Fibroblast of skin of left quadriceps (primary cell): Measurements from ENCODE around the gene TMIGD3.
"Not testable (repeated sequence)": the region's sequence is repeated elsewhere in the genome, so short reads cannot be mapped to it uniquely, and the experiment has no call there.

Experiments
- DNase-seq, 2 experiments: peaks; one replicate each; pipeline ENCODE4 v3.0.0-alpha.2; 2013; ENCODE audit warnings: low read depth in 2 of 2

Gene TMIGD3

DNA sequence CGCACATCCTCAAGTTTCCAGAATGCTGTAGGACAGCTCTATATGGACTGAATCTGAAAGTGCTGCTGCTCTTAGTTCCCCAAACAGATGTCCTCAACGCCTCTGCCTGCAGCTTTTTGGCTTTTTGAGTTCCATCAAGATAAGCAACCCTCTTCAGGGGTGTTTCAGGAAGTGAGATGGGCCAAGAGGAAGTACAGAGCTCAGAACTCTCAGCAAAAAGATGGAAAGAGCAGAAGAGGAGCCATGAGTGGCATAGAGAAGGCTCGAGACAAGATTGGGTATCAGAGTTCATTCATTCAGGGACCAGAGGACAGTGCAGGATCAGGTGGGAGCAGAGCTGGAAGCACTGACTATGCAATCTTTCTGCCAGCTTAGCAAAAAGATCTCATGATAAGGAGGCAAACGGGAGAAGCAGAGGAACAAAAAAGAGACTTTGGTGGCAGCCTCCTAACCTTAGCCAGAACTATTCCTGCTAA is at the start of gene TMIGD3, which contains the start of gene ADORA3:
TMIGD3 (minus strand) TSS at position 49 of the 476 bp plus-strand sequence. CDS start 279 bp downstream, outside the sequence.
ADORA3 (minus strand) TSS at position 49 of the 476 bp plus-strand sequence. CDS start 279 bp downstream, outside the sequence.
- no peak for DNase-seq

DNA sequence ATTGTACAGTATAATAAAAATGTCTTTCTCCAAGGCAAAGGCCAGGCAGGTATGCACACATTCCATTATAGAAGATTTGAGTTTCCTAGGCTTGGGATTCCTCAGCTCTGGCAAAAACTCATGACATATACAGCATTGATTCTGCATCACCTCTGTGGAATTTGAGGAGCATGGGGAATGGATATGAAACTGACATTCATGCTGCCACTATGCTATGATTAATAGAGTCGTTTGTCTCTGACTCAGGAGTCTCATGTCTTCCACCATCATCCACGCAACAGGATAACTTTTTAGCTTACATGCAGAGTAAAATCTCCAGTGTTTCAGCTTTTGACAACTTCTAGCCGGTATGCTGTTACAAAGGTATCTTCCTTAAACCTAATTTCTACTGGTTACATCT is 49.8 kb upstream of the TMIGD3 start:
- peak; percentile 73 to 77 for DNase-seq

DNA sequence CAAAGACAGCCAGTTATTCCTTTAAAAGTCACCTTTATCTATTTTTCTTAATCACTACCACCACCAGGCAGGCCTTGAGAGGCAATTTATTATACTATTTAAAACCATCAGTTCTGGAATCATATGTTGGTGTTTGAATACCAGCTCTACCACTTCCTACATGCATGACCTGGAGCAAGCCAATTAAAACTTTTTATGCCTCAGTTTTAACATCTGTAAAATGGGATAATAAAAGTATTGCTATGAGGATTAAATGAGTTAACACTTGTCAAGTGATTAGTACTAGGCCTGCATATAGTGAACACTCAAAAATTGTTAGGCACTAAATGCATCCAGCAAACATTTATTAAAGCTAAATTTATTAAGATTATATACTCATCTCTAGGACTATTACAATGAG is 49.2 kb upstream of the TMIGD3 start:
- no peak for DNase-seq

DNA sequence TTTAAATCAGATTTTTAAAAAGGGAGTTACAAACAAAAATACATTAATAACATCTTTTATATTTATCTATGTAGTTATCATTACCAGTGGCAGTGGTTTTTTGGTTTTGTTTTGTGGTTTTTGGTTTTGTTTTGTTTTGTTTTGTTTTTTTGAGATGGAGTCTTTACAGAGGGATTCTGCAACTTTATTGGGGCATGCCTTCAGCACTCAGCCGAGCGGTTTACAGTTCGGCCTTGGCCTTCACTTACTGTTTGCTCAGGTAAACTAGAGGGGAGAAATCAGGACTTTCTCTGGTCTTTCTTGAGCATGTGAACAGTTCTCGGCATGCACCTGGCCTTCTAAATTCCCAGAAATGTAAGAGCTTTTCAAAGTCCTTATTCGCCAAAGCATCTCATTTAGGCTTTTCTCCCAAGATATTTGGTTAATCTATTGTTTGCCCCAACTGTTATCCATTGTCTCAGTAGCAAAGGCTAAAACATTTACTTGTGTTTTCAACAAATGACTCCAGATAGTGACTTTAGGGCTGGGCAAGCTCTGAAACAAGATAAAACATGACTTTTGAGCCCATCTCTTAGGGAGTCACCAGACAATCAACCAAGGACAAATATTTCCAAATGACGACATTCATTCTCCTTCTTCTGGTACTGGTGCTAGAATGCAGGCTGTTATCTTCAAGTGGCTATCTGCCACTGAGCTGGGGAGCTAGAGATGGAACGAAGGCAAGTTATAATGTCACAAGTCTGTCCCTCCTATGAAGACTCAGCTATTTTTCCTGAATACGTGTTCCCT is 48.4 kb upstream of the TMIGD3 start:
- no peak for DNase-seq

DNA sequence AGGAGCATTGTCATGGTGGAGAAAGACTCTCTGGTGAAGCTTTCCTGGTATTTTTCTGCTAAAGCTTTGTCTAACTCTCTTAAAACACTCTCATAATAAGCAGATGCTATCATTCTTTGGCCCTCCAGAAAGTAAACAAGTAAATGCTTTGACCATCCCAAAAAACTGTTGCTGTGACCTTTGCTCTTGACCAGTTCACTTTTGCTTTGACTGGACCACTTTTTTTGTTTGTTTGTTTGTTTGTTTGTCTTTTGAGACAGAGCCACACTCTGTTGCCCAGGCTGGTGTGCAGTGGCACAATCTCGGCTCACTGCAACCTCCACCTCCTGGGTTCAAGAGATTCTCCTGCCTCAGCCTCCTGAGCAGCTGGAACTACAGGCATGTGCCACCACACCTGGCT is 44.4 kb upstream of the TMIGD3 start:
- not testable (repeated sequence) for DNase-seq

DNA sequence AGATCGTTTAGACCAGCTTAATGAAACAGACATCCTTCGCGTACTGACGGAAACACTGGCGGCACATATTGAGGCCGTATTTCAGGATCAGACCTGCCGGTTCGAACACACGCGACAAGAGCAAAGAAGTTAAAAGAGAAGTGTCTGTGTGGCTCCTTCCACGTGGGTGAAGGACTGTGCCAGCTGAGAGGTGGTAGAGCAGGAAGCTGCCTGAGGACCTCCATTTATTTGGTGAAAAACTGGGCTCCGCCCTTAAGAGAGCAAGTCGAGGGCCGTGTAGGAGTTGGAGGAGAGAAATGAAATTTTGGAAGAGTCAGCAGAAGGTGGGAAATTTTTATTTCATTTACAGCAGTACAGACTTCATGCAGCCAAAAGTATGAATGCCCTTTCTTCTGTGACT is 38.8 kb upstream of the TMIGD3 start:
- no peak for DNase-seq

DNA sequence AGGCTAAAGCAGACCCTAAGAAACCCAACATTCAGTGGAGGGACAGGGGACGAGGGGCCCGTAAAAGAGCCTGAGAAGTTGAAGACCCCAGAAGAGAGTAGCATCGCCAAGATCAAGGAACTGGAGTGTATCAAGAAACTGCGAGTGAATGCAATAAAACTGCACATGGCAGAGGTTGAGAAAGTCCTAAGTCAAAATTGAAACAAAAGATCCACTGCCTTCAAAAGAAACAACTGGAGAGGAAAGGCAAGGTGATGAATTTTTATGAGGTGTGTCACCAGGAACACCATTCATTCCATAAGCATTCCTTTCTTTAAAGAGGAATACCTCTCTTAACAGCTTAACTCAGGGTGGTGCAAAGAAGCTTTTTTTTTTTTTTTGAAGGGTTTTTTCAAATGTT is 38.3 kb upstream of the TMIGD3 start:
- peak; percentile 22 to 32 for DNase-seq

DNA sequence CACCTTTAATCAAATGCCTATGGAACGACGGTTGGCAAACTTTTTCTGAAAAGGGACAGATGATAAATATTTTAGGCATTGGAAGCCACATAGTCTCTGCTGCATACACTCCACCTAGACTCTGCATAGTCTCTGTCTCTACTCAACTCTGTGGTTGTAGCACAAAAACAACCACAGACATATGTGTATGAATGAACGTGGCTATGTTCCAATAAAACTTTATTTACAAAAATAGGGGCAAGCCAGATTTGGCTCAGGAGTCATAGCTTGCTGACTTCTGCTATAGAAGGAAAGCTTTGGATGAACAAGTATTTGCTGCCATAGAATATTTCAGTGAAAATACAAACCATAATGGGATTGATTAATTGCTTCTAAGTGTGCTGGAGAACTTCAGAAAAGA is 37.5 kb upstream of the TMIGD3 start:
- no peak for DNase-seq

DNA sequence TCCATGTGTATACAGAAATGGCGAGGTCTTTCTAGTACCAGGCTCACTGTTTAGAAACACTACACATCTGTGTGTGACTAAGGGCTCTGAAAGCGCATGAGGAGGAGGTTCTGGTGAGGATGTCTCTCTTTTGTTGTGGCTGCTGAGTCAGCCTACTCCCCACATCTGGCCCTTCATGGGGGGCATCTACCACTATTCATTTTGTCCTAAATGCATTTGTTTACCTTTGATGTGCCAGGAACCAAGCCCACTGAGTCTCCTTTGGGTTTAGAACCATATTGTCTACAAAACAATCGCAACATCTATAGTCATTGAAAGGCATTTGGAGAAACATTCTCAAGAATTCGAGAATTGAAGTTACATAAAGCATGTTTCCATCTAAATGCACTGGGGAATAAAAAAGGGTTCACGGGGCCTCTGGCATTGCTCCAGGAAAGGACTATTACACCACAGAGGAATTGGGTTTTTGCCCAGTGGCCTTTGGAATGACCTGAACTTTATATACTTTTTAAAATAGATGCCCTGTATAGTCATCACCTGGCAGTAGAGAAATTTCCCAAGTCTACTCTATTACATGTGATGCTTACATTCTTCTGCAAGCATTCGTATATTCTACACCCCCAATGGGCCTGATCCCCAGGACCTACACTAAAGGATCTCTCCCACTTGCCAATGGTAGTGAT is 35.1 kb upstream of the TMIGD3 start:
- peak; percentile 43 to 49 for DNase-seq

DNA sequence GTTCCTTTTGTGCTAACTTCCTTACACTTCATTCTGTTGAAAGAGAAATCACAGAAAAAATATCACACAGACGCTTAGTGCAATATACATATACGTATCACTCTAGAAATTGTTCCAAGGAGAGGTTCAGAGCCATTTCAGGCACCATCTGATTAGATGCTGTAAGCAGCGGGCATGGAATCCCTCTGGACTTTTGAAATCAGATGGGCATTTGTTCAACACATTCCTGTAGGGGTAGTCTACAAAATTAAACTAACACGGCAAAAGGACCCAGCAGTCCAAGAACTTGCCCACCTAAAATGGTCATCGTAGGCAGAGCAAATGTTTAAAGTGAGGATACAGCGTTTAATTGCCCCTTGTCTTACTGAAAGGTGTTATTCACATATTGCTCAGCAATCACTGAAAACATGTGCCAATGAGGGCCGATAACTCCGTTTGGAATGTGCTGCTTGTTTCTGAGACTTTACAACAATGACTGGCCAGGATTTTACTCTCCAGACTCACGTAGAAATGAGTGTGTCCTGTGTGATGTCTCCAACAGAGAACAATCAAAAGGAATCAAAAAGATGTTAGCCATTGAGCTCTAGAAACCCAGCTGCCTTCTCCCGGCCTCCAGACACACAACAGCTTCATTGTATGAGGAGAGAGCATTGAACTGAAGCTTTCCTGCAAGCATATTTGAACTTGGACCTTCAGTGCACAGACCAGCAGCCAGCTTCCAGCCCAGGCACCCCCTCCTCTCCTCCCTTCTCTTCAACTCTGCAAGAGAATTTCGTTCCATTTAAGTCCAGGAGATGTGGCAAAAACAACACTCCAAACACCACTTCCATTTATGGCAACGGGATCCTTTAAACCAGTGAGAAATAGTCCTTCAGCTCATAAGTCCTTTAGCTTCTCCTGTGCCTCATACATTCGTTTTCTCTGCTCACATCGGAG is 32.1 kb upstream of the TMIGD3 start:
- no peak for DNase-seq

DNA sequence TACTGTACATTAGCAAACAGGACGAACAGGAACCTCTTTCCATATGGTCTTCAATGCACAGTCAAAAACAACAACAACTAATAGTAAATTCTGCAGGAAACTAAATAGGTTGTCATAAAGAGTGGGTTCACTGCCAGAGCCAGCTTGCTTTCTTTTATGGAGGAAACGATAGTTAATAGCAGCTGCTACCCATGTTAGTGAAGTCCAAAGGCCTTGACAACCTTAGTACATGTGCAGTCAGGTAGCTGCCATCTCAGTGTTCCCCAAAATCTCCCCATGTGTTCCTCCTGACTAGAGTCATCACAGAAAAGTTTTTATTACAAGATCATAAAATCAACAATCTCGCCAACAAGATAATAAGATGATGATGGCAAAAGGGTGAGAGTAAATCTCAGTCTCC is 16.6 kb upstream of the TMIGD3 start:
- no peak for DNase-seq

DNA sequence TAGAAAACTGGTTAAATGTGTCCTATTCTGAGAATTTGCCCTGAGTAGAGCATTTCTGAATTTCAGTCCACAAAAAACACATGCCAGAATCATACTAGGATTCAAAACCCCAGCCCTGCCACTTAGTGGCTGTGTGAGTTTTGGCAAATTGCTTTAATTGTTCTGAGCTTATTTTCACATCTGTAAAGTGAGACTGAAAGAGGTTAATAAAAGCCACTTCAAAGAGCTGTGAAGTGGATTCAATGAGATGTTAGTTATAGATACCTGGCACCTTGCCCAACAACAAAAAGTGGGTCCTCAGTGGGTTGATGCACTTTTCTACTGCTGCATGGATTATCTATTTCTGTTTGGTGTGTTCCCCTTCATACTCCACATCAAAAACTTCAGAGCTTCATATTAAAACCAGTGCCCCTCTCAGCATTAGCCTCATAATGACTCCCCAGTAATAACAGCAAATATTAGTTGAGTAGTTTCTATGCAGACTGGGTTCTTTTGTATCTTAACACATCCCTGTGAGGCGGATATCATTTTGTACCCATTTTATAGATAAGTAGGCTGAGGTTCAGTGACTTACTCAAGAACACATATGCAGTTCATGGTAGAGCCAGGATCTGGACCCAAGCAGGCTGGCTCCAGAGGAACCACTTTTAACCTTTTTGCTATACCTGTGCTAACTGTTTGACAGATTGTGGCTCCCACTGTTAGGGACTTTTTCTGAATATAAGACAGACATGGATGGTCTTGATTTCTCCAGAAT is 14.2 kb upstream of the TMIGD3 start:
- no peak for DNase-seq

DNA sequence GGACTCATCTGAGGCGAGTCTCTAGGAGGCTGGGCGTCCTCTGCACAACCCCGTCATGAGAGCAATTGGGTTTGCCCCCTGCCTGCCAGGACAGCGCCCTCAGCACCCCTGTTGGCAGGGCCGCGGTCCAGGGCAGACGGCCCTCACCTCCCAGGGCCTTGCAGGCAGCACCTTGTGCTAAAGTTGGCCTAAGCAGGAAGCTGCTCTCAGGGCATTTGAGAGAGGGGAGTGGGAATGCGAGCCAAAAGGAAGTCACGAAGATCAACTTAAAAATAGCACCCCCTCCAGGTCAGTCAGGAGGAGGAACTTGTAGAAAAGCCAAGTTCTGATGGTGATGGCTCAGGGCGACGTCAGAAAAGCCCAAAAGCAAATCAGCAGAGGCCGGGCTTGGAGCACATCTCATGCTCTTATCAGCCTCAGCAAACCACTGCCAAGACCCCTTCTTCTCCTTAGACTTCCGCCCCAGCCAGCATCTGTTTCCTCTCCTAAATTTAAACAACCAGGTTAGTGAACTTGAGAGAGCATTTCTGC is 12.6 kb upstream of the TMIGD3 start:
- peak in 1 of 2 experiments; percentile 14 for DNase-seq

DNA sequence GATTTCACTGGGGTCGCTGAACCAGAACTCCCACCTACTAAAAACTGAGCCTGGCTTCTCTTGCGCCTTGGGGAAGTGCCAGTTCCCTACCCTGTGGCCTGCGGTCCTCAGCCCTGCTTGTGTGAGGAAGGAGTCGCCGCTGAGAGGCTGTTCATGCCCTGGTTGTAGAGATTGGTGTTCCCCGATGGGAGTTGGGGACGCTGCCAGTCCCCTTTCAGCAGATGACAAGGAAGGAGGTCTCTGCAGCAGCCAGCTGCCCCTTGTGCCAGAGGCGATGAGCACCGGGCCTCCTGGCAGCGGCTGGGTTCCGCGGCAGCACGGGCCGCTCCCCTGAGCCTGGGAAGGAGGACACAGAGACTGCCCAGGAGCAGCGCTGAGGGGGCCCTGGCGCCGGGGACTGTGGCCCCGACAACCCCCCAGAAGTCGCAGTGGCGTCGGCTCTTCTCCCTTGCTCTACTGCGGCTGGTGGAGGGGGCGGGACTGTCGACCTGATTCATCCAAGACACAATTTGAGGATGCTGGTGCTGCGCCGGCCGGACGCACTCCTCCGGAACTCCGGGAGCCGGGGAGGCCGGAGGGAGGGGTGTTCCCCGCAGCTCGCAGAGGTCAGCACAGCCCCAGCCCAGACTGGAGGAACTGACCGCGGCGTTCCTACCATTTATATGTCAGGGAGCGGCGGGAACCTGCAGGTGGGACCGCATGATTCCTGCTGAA is 12.0 kb upstream of the TMIGD3 start:
- DNase-seq = no peak

DNA sequence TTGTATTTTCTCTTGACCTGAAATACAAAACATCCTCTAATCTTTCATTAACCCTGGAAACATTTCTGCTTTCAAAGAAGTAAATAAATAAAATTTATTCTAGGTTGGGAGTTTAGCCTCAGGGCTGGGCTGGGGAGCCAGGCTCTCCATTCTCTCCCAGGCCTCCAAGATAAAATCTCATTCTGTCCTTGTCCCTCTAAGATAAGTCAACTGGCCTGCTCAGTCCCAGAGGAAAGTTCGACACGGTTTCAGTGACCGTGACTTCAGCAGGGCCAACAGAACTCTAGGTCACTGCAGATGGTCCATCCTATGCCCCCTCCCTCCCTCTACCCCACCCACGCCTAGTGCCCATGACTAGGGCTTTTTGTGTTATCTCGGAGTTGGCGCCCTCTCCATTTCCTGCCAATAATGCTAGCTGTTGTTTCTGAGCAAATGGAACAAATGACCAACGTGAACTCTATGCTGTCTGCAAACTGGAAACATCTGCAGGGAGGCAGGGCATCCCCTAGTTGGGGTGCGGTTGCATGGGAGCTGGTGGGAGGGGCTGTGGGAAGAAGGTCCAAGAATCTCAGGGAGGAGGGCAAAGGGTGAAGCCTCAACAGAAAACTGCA is 10.1 kb upstream of the TMIGD3 start:
- no peak for DNase-seq

DNA sequence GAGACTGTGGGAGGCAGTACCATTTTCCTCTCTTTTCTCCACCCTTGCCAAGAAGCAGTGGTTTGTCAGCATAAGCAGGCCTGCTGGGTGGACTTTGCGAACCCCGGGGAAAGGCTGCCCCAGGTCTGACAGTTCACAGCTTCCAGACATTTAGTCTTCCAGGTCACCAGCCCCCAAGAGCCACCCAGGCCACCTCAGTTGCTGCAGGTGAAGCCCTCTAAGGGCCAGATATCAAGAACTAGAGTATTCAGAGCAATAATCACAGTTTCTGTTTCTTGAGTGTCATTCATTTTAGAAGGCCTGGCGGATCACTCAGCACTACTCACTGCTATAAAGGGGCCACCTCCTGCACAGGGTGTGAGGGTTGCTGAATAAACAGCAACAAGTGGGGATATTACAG is 9.5 kb upstream of the TMIGD3 start:
- no peak for DNase-seq

DNA sequence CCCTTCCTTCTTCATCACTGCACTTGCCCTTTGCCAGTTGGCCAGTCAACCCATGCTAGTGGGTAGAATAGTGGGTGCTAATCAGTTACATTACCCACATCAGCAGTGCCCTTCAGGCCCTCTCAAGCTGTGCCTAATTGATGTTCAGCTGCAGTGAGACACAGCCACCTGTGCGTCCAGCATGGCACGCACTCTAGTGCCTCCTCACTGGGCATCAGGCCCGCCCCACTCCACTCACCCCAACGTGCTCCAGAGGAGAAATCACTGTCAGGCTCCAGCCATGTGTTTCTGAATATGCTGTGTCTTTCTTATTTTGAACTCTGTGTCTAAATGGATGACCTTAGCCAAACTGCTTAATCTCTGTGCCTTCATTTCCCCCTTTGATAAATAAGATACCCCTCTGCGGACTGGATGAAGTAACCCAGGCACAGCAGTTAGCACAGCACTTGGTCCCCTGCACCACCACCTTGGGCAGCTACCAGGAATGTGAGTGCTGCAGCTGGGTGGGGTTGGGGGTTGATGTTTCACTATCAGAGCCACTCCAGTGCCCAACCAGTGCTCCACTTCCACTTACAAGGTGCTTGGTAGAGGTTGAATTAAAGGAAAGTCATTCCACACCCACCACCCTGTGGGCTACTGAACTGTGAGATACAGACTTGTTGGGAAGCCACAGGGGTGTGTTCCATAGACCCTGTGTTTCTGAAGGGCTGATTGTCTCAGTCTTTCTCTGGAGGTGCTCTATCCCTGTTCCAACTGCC is 8.9 kb upstream of the TMIGD3 start:
- DNase-seq = no peak

DNA sequence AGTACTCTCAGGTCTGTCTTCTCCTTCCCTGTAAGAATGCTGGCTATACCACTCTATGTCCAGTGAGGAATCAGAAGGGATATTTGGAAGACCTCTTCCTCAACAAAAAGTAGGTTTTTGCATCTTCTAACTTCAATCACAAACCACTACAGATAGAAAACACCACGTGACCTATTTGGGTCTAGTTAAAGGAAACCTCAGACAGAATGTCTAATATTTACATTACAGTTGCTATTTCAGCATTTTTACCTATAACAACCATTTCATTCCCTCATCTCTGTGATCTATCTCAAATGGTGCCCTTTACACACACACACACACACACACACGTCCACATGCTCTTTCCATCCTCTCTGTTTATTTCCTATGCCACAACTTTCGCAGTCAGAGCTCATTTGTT is 7.9 kb upstream of the TMIGD3 start:
- no peak for DNase-seq

DNA sequence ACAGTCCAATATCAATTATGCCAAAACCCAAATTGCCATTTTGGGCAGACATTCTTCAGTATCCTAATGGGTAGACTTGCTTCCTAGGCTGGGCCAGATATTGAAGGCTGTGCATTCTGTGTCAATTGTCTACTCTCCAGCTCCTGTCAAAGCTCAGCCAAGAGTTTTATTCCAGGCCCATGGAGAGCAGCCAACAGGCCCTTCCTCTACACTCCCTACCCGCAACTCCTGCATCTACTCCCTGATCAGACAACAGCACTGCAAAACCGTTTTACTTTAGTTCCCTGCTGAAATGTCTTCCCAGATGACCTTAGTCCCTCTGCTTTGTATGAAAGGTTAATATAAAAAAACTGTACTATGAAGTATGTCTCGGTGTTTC is 6.6 kb upstream of the TMIGD3 start:
- no peak for DNase-seq
